Smooth muscle cell of the umbilical artery (primary cell): Measurements from ENCODE around the gene OR1D5. TPM values are rescaled to one million over a fixed set of nuclear protein-coding genes. Genes with fewer than 3 reads are reported as not detected.

Experiments used
- total RNA-seq: library from RNA; depleted of rRNA; stranded (reverse); fragments of >200 nt; gene quantifications from 2 replicates; pipeline ENCODE4 v1.2.3, GENCODE V29; 2014

Gene OR1D5, protein sequence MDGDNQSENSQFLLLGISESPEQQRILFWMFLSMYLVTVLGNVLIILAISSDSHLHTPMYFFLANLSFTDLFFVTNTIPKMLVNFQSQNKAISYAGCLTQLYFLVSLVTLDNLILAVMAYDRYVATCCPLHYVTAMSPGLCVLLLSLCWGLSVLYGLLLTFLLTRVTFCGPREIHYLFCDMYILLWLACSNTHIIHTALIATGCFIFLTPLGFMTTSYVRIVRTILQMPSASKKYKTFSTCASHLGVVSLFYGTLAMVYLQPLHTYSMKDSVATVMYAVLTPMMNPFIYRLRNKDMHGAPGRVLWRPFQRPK
- total RNA-seq, result not detected in 2 replicates

DNA sequence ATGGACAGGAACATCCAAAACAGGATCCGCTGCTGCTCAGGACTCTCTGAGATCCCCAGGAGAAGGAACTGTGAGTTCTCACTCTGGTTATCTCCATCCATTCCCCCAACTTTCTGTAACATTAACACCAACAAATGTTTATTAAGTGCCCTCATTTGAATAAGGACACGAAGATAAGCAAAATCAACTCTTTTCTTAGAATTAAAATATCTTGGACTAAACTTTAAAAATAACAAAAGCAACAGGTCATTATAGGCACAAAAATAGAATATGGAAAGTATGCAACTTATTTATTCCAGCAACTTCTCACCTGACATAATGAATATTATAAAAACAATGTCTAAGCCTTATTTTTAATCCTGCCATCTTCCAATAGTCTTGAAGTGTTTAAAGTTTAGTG lies at the start of gene OR1D5:
TSS of gene OR1D5 (minus strand) at position 101 of the 400 bp plus-strand sequence. CDS start at position 101, 0 bp downstream.

GRCh38 chr17:3104322-3104721 lies 40.9 kb upstream of the OR1D5 start, which contains the start of gene OR1D2:
OR1D2 (minus strand) TSS chr17:3104422; CDS start chr17:3092996, 11,426 bp downstream.

Other genes with a start within 250 kb of the OR1D5 start
- gene OR1D2, start 40.8 kb upstream of the OR1D5 start, total RNA-seq, result not detected in 2 replicates
- gene OR1G1, start 63.9 kb upstream of the OR1D5 start, total RNA-seq, result not detected in 2 replicates
- not detected in 2 replicates for gene OR1A2, start 133.9 kb upstream of the OR1D5 start, total RNA-seq
- not detected in 2 replicates for gene OR1A1, start 144.1 kb upstream of the OR1D5 start, total RNA-seq
- gene OR3A1, start 234.8 kb upstream of the OR1D5 start, total RNA-seq, result not detected in 2 replicates